HUES48 (cell line): ENCODE data around the gene DKC1.
A peak's percentile ranks its signal among the peaks of the same experiment; 100 is the strongest.
"Not testable (repeated sequence)": the region's sequence is repeated elsewhere in the genome, so short reads cannot be mapped to it uniquely, and the experiment has no call there.

Source experiments
- H3K27ac ChIP-seq: one replicate; pipeline ENCODE4 v1.7.0; 2013; ENCODE audit warnings: low read depth, low read length, inconsistent platforms
- H3K27me3 ChIP-seq: 2 replicates; pipeline ENCODE4 v1.6.1; 2013; ENCODE audit warnings: mild to moderate bottlenecking, low read length; ENCODE audit not compliant: control insufficient read depth, insufficient read depth
- H3K36me3 ChIP-seq: 2 replicates; pipeline ENCODE4 v1.6.1; 2013; ENCODE audit warnings: low read length; ENCODE audit not compliant: control insufficient read depth, insufficient read depth
- H3K4me1 ChIP-seq: 2 replicates; pipeline ENCODE4 v1.6.1; 2013; ENCODE audit warnings: mild to moderate bottlenecking, low read length; ENCODE audit not compliant: control insufficient read depth, insufficient read depth
- H3K4me3 ChIP-seq: 2 replicates; pipeline ENCODE4 v1.5.1; 2013; ENCODE audit warnings: mild to moderate bottlenecking, low read depth, low read length
- H3K9ac ChIP-seq: 2 replicates; pipeline ENCODE4 v1.6.1; 2013; ENCODE audit warnings: mild to moderate bottlenecking, low read depth, low read length, moderate library complexity
- H3K9me3 ChIP-seq: 2 replicates; pipeline ENCODE4 v1.6.1; 2013; ENCODE audit warnings: low read length; ENCODE audit not compliant: control insufficient read depth, insufficient read depth

Gene DKC1

DNA sequence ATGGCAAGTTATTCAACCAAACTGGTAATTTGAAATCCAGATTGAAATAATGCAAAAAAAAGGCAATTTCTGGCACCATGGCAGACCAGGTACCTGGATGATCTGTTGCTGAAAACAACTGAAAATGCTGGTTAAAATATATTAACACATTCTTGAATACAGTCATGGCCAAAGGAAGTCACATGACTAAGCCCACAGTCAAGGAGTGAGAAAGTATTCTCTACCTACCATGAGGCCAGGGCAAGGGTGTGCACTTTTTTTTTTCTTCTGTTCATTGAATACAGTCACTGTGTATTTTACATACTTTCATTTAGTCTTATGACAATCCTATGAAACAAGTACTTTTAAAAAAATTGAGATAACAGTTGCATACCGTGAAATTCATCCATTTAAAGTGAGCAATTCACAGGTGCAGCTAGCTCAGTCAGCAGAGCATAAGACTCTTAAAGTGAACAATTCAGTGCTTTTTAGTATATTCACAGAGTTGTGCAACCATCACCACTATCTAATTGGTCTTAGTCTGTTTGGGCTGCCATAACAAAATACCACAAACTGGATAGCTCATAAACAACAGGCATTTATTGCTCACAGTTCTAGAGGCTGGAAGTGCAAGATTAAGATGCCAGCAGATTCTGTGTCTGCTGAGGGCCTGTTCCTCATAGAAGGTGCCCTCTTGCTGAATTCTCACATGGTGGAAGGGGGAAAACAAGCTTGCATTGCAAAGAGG lies 47.4 kb downstream of the DKC1 start:
- no peaks in the 10 kb centered on the region for H3K36me3 ChIP-seq
- H3K27me3 ChIP-seq = peaks cover 6% of the 10 kb centered on the region; the same call in 1 of the 2 replicates
- no peak overlapping the region for H3K4me3 ChIP-seq
- H3K4me1 ChIP-seq = 0 out of 2 replicates have a peak, but pooled peaks cover 7% of the 10 kb centered on the region
- peaks cover 25% of the 10 kb centered on the region for H3K9me3 ChIP-seq
- H3K27ac ChIP-seq = no peak overlapping the region
- H3K9ac ChIP-seq = no peak overlapping the region

- H3K4me3 ChIP-seq = no peak overlapping the region
These were observed 49.9 kb downstream of the DKC1 start for GRCh38 chrX:154812341-154813101.

DNA sequence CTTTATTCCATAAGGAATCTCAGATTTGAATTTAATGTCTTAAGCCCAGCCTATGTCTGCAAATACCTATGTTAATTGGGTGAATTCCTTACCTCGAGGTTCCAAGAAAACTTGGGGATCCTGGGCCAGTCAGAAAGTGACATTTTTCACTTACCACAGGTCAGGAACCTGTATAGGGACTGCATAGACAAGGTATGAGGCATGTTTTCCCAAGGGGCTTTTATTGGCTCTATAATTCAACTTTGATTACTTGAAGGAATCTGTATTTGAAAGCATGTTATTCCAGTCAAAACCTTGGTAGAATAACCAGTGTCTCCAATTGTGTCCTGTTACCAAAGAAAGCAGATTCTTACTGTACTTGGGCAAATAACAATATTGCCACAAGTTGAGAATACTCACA lies 51.1 kb downstream of the DKC1 start:
- Histone ChIP-seq H3K4me1 (0 out of 2 replicates have a peak, but pooled peaks cover 7% of the 10 kb centered on the region), H3K9me3 (peaks cover 25% of the 10 kb centered on the region), H3K27me3 (no peaks in the 10 kb centered on the region), H3K9ac (no peak overlapping the region), H3K27ac (no peak overlapping the region), H3K36me3 (no peaks in the 10 kb centered on the region), H3K4me3 (no peak overlapping the region)

More at GRCh38 chrX:154812341-154813101, 49.9 kb downstream of the DKC1 start:
- Histone ChIP-seq H3K27me3 (no peaks in the 10 kb centered on the region), H3K9ac (no peak overlapping the region), H3K9me3 (peaks cover 26% of the 10 kb centered on the region), H3K36me3 (no peaks in the 10 kb centered on the region), H3K27ac (no peak overlapping the region), H3K4me1 (0 out of 2 replicates have a peak, but pooled peaks cover 7% of the 10 kb centered on the region)

- H3K27ac ChIP-seq = no peak overlapping the region
- H3K4me3 ChIP-seq = no peak overlapping the region
- no peaks in the 10 kb centered on the region for H3K36me3 ChIP-seq
- H3K9ac ChIP-seq = no peak overlapping the region
- H3K27me3 ChIP-seq = no peaks in the 10 kb centered on the region
- peaks cover 37% of the 10 kb centered on the region for H3K9me3 ChIP-seq
- peaks cover 10% of the 10 kb centered on the region; the same call in 1 of the 2 replicates for H3K4me1 ChIP-seq
These were observed 52.7 kb downstream of the DKC1 start for GRCh38 chrX:154815274-154815818.

DNA sequence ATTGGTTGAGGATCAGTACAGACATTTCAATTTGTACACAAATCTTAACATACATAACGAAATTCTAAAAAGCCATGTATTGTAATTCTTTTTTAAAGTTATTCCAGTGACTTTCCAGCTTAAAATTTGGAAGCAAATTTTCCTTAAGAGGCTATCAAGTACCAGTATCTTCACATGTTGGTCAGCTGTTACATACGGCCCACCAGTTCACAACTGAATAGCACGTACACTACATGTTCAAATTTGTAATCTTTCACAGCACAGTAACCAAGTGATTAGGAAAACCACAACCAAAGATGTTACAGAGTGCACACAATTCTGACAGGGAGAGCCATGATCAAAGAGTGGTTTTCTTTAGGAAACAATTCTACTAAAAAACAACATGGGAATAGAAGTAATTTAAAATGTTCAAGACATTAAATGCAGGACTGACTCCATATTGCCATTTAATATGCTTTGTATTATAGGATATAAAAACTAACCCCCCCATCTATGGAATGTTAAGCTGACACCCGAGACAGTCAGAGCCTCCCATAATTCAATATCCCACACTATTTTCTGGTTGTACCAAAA lies 53.7 kb downstream of the DKC1 start:
- H3K36me3 ChIP-seq, H3K27me3 ChIP-seq, H3K4me3 ChIP-seq, H3K9ac ChIP-seq, H3K27ac ChIP-seq: not testable (repeated sequence)
- peaks cover 37% of the 10 kb centered on the region for H3K9me3 ChIP-seq
- H3K4me1 ChIP-seq = peaks cover 21% of the 10 kb centered on the region; the same call in 1 of the 2 replicates

GRCh38 chrX:154817048-154817618 lies 54.5 kb downstream of the DKC1 start:
- Histone ChIP-seq H3K4me1 (peaks cover 27% of the 10 kb centered on the region), H3K9me3 (peaks cover 34% of the 10 kb centered on the region)
- H3K36me3 ChIP-seq, H3K27ac ChIP-seq, H3K4me3 ChIP-seq, H3K27me3 ChIP-seq, H3K9ac ChIP-seq: not testable (repeated sequence)

- peak overlapping the region; percentile 82 for H3K27ac ChIP-seq
- H3K9me3 ChIP-seq = peaks cover 43% of the 10 kb centered on the region
- H3K9ac ChIP-seq = no peak overlapping the region; the same call in 1 of the 2 replicates
- no peaks in the 10 kb centered on the region for H3K36me3 ChIP-seq
- no peak overlapping the region for H3K4me3 ChIP-seq
- H3K4me1 ChIP-seq = peaks cover 24% of the 10 kb centered on the region
- H3K27me3 ChIP-seq = no peaks in the 10 kb centered on the region
These were observed 56.5 kb downstream of the DKC1 start for GRCh38 chrX:154818916-154819770.

- peak overlapping the region; percentile 24; the same call in 1 of the 2 replicates for H3K4me3 ChIP-seq
- H3K9ac ChIP-seq = no peak overlapping the region; the same call in 1 of the 2 replicates
These were observed 57.2 kb downstream of the DKC1 start for GRCh38 chrX:154819771-154820341.

DNA sequence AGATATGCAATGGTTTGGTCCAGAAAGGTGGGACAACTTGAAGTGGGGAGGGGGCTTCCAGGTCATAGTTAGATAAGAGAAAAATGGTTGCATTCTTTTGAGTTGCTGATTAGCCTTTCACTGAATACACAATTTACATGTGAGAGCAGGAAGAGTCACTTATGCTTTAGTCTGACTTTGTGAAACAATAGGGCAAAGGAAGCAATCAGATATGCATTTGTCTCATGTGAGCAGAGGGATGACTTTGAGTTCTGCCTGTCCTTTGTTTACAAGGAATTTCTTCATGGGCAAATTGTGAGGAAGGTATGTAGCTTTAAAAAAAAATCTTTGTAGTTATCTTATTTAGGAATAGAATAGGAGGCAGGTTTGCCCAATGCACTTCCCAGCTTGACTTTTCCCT lies 58.9 kb downstream of the DKC1 start:
- H3K27ac ChIP-seq = peak overlapping the region; percentile 82
- peaks cover 24% of the 10 kb centered on the region for H3K4me1 ChIP-seq
- H3K36me3 ChIP-seq = no peaks in the 10 kb centered on the region
- no peak overlapping the region for H3K9ac ChIP-seq
- H3K9me3 ChIP-seq = peaks cover 43% of the 10 kb centered on the region
- no peak overlapping the region for H3K4me3 ChIP-seq
- no peaks in the 10 kb centered on the region for H3K27me3 ChIP-seq

More at GRCh38 chrX:154819771-154820341, 57.2 kb downstream of the DKC1 start:
- Histone ChIP-seq H3K27ac (peak overlapping the region; percentile 82), H3K4me1 (peaks cover 24% of the 10 kb centered on the region), H3K36me3 (no peaks in the 10 kb centered on the region), H3K9me3 (peaks cover 49% of the 10 kb centered on the region), H3K27me3 (no peaks in the 10 kb centered on the region)
